Stimulated activated naive CD4-positive, alpha-beta T cell treated with Interleukin-2 at 50 U/mL for 16 hours (primary cell): ENCODE results near the gene ZFPM1.
A peak's percentile ranks its signal among the peaks of the same experiment; 100 is the strongest.

Experiments used
- DNase-seq: peaks from one replicate; lab custom pipeline; 2025; lab: John Stamatoyannopoulos, UW

The ZFPM1 gene

GRCh38 chr16:88568710-88569613 is 115.9 kb downstream of the ZFPM1 start:
- DNase-seq: no peak

DNA sequence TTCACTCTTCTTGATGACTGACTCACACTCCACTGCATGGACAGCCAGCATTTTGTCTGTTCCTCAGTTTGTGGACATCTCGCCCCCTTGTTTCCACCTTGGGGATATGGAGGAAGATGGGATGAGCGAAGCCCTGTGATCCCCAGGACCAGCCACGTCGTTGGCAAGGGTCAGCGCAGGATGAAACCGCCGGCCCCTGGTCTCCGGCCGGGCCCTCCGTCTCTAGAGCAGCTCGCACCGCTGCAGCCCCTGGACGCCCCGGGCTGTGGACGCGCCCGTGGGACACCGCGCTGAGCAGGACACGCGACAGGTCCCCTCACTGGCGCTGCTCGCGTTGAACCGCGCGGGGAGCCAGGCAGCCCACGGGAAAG is 116.5 kb downstream of the ZFPM1 start:
- no peak for DNase-seq

DNA sequence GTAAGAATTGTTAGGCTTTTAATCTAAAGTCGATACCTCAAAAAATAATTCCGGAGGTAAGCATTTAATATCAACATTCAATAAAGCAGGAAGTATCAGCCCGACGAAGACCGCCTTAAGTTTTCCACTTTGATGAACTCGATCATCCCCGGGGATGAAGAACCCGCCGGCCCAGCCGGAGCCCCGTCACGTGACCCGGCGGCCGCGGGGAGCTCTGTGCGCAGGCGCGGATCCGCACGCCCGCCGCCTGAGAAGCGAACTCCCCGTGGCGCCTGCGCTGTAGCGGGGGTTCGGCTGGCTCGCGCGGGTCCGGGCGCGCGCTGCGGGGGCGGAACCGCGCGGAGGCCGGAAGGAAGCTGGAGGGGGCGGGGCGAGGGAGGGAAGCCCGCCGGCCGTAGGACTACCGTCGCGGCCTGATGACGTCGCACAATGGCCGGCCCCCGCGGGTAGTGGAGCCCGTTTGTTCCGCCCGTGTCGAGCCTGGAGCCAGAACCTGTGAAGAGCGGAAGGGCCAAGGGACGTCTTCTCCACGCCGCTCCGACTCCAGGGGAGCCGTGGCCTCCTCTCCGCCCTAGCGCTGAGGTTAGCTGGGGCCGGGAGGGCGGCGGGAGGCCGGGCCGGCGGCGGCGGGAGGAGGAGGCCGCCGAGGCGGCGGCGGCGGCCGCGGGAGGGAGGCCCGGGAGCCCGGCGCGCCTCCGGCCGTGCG is 117.1 kb downstream of the ZFPM1 start, which contains the start of gene ZC3H18:
ZC3H18 (plus strand) TSS at position 419 of the 706 bp plus-strand sequence. CDS start 6,721 bp downstream, outside the sequence.
- DNase-seq: peak; percentile 96

DNA sequence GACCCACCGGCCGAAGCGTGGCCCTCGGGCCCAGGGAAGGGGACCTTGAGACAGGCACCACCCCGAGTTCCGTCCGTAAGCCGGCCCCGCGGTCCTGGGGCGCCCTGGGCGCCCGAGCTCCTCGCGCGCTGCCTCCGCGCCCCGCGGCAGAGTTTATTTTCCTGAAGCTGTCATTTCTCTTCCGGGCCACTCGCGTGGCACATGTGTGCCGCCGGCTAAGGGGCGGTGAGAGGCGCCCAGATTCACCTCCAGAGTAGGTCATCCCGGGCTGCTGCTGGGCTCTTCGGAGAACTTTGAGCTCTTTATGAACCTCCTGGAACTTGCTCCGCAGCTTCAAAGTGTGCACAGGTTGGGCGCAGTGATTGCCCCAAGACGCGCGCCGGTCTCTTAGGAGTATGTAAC is 117.6 kb downstream of the ZFPM1 start:
- peak; percentile 20 for DNase-seq

- DNase-seq: no peak
These were observed 122.2 kb downstream of the ZFPM1 start for GRCh38 chr16:88575251-88575650.

DNA sequence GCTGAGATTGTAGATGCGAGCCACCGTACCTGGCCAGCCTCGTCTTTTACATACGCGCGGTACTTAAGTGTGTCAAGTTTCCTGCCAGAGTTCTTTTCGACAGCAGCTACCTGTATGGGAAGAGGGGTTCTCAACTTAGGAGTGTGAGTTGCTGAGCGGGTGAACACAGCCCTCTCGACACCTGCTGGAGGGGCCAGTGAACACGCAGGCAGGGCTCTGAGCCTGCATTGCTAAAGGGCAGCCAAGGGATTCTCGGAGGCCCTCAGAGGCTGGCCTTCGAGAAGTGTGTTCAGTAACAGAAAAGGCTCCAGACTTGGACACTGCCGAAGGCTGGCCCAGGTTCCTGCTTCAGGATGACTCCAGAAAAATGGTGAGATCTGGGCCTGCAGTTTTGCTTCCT is 123.2 kb downstream of the ZFPM1 start:
- no peak for DNase-seq

DNA sequence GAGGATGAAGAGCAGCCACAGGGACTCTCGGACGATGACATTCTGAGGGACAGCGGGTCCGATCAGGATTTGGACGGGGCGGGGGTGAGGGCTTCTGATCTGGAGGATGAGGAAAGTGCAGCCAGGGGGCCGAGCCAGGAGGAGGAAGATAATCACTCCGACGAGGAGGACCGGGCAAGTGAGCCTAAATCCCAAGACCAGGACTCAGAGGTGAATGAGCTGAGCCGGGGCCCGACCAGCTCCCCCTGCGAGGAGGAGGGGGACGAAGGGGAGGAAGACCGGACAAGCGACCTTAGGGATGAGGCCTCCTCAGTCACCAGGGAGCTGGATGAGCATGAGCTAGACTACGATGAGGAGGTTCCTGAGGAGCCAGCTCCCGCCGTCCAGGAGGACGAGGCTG is 124.1 kb downstream of the ZFPM1 start:
- no peak for DNase-seq

- no peak for DNase-seq
These were observed 125.6 kb downstream of the ZFPM1 start for GRCh38 chr16:88578446-88579313.

- DNase-seq: no peak
These were observed 127.3 kb downstream of the ZFPM1 start for GRCh38 chr16:88580371-88580770.

- DNase-seq: no peak
These were observed 128.0 kb downstream of the ZFPM1 start for GRCh38 chr16:88581033-88581432.

GRCh38 chr16:88582912-88583575 is 130.0 kb downstream of the ZFPM1 start:
- DNase-seq: no peak

- DNase-seq: no peak
These were observed 131.6 kb downstream of the ZFPM1 start for GRCh38 chr16:88584676-88585075.

GRCh38 chr16:88585269-88585668 is 132.2 kb downstream of the ZFPM1 start:
- no peak for DNase-seq

GRCh38 chr16:88585927-88586581 is 133.0 kb downstream of the ZFPM1 start:
- no peak for DNase-seq
